ENCODE data around the gene CCNG1.

GRCh38 chr5:163478982-163479271, 41.5 kb downstream of the CCNG1 start:
- TF ChIP-seq CTCF (conservative IDR thresholded peaks at IDR 0.05 in 1 of 2, IDR thresholded peaks at IDR 0.05 in 1 of 2; ENCODE audit: extremely low read depth in 1 of 2, insufficient read depth in 1 of 2, low read depth in 1 of 2, low read length in 2 of 2) (no peak), EZH2 (IDR thresholded peaks at IDR 0.05; ENCODE audit: borderline replicate concordance, low read length) (no peak)

All from mammary epithelial cell (primary cell).